Endothelial cell of umbilical vein (primary cell): ENCODE measurements around the gene PCDH15. TPM values are rescaled to one million over a fixed set of nuclear protein-coding genes. Genes with fewer than 3 reads are reported as not detected.

Experiments used
- BruUV-seq: library from RNA; stranded (reverse); fragments of 400-500 nt; replicated peaks from 2 replicates; lab custom pipeline; 2021; lab: Mats Ljungman, UMichigan
- CTCF ChIA-PET: fragments of 300-600, 350-600 bp; sonication (Branson Sonifier 250); formaldehyde crosslinking; loops from one replicate; lab custom pipeline; 2021; ENCODE audit warnings: antibody characterized with exemption, inconsistent platforms; lab: Charles Lee
- POLR2A ChIA-PET: fragments of 300-600, 350-600 bp; sonication (Branson Sonifier 250); formaldehyde crosslinking; loops from one replicate; lab custom pipeline; 2021; ENCODE audit warnings: antibody characterized with exemption, inconsistent platforms; lab: Charles Lee
- DNase-seq: peaks from one replicate; pipeline ENCODE4 v3.0.0-alpha.2; 2011; ENCODE audit warnings: low read depth, low spot score
- FAIRE-seq: peaks from 2 replicates; lab custom pipeline; 2011; peaks lifted over from hg19 to GRCh38; lab: Jason Lieb, UNC
- H2AFZ ChIP-seq: 2 replicates; pipeline ENCODE4 v1.6.0; 2012; ENCODE audit warnings: low read depth, low read length, control low read depth, inconsistent platforms
- H3K27ac ChIP-seq: 2 replicates; pipeline ENCODE4 v1.5.1; 2011; ENCODE audit warnings: low read depth, mild to moderate bottlenecking, control low read depth, low read length, moderate library complexity; ENCODE audit not compliant: insufficient read depth
- H3K27me3 ChIP-seq, 2 experiments: 2 replicates each; pipeline versions ENCODE4 v1.6.0 to v1.6.1; 2011; ENCODE audit warnings: low read length in 2 of 2, mixed read lengths in 1 of 2; ENCODE audit not compliant: control insufficient read depth in 2 of 2, insufficient read depth in 2 of 2
- H3K36me3 ChIP-seq, 2 experiments: 2 replicates in 1 of 2; 3 replicates in 1 of 2; pipeline ENCODE4 v1.5.1; 2011; ENCODE audit warnings: low read length in 2 of 2, mild to moderate bottlenecking in 1 of 2, moderate library complexity in 1 of 2; ENCODE audit not compliant: control insufficient read depth in 2 of 2, insufficient read depth in 2 of 2; ENCODE audit errors: extremely low read depth in 1 of 2
- H3K4me1 ChIP-seq: 3 replicates; pipeline ENCODE4 v1.5.1; 2011; ENCODE audit warnings: mild to moderate bottlenecking, low read length; ENCODE audit not compliant: control insufficient read depth, insufficient read depth; ENCODE audit errors: extremely low read depth
- H3K4me2 ChIP-seq: 2 replicates; pipeline ENCODE4 v1.6.1; 2011; ENCODE audit warnings: low read length, control low read depth, mixed read lengths; ENCODE audit not compliant: insufficient read depth
- H3K4me3 ChIP-seq, 3 experiments: fragments of 200-600 bp in 1 of 3; sonication (generic), shearing (Covaris generic) in 1 of 3; replicated peaks in 1 of 3; 2 replicates each; pipeline ENCODE4 v1.5.1; 2011 to 2016; ENCODE audit warnings: control low read depth in 3 of 3, low read length in 3 of 3, mild to moderate bottlenecking in 2 of 3, inconsistent platforms in 1 of 3, low read depth in 1 of 3, moderate library complexity in 1 of 3; ENCODE audit not compliant: insufficient read depth in 1 of 3
- H3K79me2 ChIP-seq: 2 replicates; pipeline ENCODE4 v1.6.0; 2012; ENCODE audit warnings: low read length, inconsistent platforms; ENCODE audit not compliant: control insufficient read depth, insufficient read depth
- H3K9ac ChIP-seq: replicated peaks from 2 replicates; pipeline ENCODE3; 2011; ENCODE audit warnings: low read length, control low read depth; ENCODE audit not compliant: insufficient read depth; ENCODE audit errors: extremely low read depth
- H3K9me1 ChIP-seq: replicated peaks from 3 replicates; pipeline ENCODE4 v1.6.0; 2011; ENCODE audit warnings: mild to moderate bottlenecking, low read length; ENCODE audit not compliant: control insufficient read depth, insufficient read depth; ENCODE audit errors: extremely low read depth
- H3K9me3 ChIP-seq: replicated peaks from 2 replicates; pipeline ENCODE4 v1.5.1; 2012; ENCODE audit warnings: low read length, inconsistent platforms; ENCODE audit not compliant: control insufficient read depth, insufficient read depth
- H4K20me1 ChIP-seq: replicated peaks from 2 replicates; pipeline ENCODE3; 2011; ENCODE audit warnings: mild to moderate bottlenecking, low read length; ENCODE audit not compliant: control insufficient read depth, insufficient read depth; ENCODE audit errors: extremely low read depth
- EZH2 ChIP-seq: IDR thresholded peaks from 2 replicates; pipeline ENCODE4 v1.6.1; 2012; ENCODE audit warnings: borderline replicate concordance, low read depth, mild to moderate bottlenecking, moderate library complexity, low read length, inconsistent platforms; ENCODE audit not compliant: severe bottlenecking
- FOS ChIP-seq: IDR thresholded peaks from 2 replicates; pipeline ENCODE4 v1.6.1; 2011; ENCODE audit warnings: mild to moderate bottlenecking, low read length, moderate library complexity, borderline replicate concordance; ENCODE audit not compliant: insufficient read depth
- GATA2 ChIP-seq: IDR thresholded peaks from 2 replicates; pipeline ENCODE4 v1.7.0; 2011; ENCODE audit warnings: low read depth, mild to moderate bottlenecking, moderate library complexity, mixed read lengths, low read length; ENCODE audit not compliant: insufficient read length, insufficient read depth
- JUN ChIP-seq: IDR thresholded peaks from 2 replicates; pipeline ENCODE4 v1.6.1; 2011; ENCODE audit warnings: borderline replicate concordance, low read depth; ENCODE audit not compliant: insufficient read length, insufficient read depth
- MAX ChIP-seq: IDR thresholded peaks from 2 replicates; pipeline ENCODE4 v1.6.1; 2011; ENCODE audit not compliant: insufficient read depth, insufficient read length
- MYC ChIP-seq: IDR thresholded peaks from one replicate; pipeline ENCODE4 v1.6.1; 2011; ENCODE audit warnings: mild to moderate bottlenecking, low read depth, low read length
- POLR2A ChIP-seq: IDR thresholded peaks from 2 replicates; pipeline ENCODE4 v1.6.1; 2012; ENCODE audit warnings: low read depth, mild to moderate bottlenecking, control low read depth, low read length
- POLR2AphosphoS5 ChIP-seq: IDR thresholded peaks from 2 replicates; pipeline ENCODE4 v1.6.1; 2012; ENCODE audit warnings: low read depth, mild to moderate bottlenecking, control low read depth, low read length, moderate library complexity; ENCODE audit not compliant: insufficient read depth
- dilution Hi-C: fragments of 300-500 bp; cut with MboI; formaldehyde crosslinking; loops from one replicate; pipeline ENCODE4 v1.15.0; 2019; ENCODE audit warnings: low sequenced_read_pairs; ENCODE audit not compliant: extremely low pct_ligation_motif_present
- intact Hi-C: fragments of 100-400 bp; cut with micrococcal nuclease; formaldehyde crosslinking; loops from one replicate; pipeline ENCODE4 v1.10.0; 2022
- polyA plus RNA-seq, 4 experiments: library from polyadenylated mRNA; depleted of rRNA in 3 of 4; stranded (reverse) in 3 of 4; unstranded in 1 of 4; fragments of >200 nt; gene quantifications; 2 replicates each; pipeline versions ENCODE4 v1.2.1 to v1.2.3, GENCODE V29; 2011 to 2012; ENCODE audit warnings: missing spikeins in 1 of 4
- total RNA-seq: library from RNA; stranded (reverse); gene quantifications from 2 replicates; pipeline ENCODE4 v1.2.3, GENCODE V29; 2021
- TF ChIP-seq, protein P1 (sequence below), 2 donors: IDR thresholded peaks; 1 replicate in 1 of 2; 2 replicates in 1 of 2; pipeline ENCODE4 v1.5.1; 2011; ENCODE audit warnings: low read length in 2 of 2, mild to moderate bottlenecking in 2 of 2, moderate library complexity in 2 of 2, control low read depth in 1 of 2, inconsistent platforms in 1 of 2, low read depth in 1 of 2; ENCODE audit not compliant: insufficient read depth in 1 of 2; ENCODE audit errors: extremely low read depth in 1 of 2

The PCDH15 gene
- total and polyA plus RNA-seq, 2 donors (not counting 3 experiments of a cell fraction or from before 2014, with no cell fraction given): 0.04 TPM; not detected in 1

DNA sequence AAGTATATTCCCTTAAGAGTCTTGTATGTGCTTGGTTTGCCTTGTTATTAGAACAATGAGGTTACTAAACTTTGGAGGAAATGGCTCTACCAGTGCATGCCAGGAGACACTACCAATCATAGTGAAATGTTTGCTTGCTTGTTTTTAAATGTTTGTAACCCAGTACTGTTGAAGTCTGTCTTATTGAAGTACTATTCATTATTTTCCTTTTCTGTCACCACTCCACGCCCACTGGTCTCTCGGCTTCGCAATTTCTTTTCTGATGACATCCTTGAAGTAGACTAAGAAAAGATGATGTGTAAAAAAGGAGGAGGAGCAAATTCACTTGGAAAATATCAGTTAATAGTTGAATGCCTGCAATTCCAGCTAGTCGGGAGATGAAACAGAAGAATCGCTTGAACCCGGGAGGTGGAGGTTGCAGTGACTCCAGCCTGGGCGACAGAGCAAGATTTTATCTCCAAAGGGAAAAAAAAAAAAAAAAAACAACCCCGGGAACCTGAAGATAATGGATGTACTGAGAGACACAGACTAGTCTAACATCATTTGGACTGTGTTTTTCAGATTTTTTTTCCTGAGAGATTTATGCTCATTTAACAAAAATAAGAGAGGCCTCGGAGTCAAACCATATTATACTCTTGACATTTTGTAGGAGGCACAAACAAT is 959.4 kb downstream of the PCDH15 start:
- ChIA-PET CTCF (no interaction called here), POLR2A (no interaction called here)
- intact Hi-C loops (loop anchor here (5.0 to 10.0 kb wide), 4 partner anchors 239 to 957 kb away; no protein-coding TSS in a partner anchor), dilution Hi-C loops (no loop called here)
- no peaks in the 10 kb centered on the region for H3K4me1 ChIP-seq
- no peaks in the 10 kb centered on the region for H3K79me2 ChIP-seq
- H3K4me2 ChIP-seq: no peak overlapping the region
- H3K36me3 ChIP-seq: no peaks in the 10 kb centered on the region
- TF ChIP-seq GATA2: no peak
- no peak for TF ChIP-seq JUN
- no peak for TF ChIP-seq POLR2AphosphoS5
- TF ChIP-seq POLR2A: no peak
- no peak for TF ChIP-seq MYC
- no peak for TF ChIP-seq EZH2
- TF ChIP-seq, protein P1, sequence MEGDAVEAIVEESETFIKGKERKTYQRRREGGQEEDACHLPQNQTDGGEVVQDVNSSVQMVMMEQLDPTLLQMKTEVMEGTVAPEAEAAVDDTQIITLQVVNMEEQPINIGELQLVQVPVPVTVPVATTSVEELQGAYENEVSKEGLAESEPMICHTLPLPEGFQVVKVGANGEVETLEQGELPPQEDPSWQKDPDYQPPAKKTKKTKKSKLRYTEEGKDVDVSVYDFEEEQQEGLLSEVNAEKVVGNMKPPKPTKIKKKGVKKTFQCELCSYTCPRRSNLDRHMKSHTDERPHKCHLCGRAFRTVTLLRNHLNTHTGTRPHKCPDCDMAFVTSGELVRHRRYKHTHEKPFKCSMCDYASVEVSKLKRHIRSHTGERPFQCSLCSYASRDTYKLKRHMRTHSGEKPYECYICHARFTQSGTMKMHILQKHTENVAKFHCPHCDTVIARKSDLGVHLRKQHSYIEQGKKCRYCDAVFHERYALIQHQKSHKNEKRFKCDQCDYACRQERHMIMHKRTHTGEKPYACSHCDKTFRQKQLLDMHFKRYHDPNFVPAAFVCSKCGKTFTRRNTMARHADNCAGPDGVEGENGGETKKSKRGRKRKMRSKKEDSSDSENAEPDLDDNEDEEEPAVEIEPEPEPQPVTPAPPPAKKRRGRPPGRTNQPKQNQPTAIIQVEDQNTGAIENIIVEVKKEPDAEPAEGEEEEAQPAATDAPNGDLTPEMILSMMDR (IDR thresholded peaks at IDR 0.05; ENCODE audit: extremely low read depth in 1 of 2, insufficient read depth in 1 of 2, low read depth in 1 of 2, low read length in 2 of 2): no peak
- TF ChIP-seq FOS: no peak
- no peak for TF ChIP-seq MAX
- H3K9me1 ChIP-seq: no peaks in the 10 kb centered on the region
- no peaks in the 10 kb centered on the region for H4K20me1 ChIP-seq
- no TSS peak for BruUV-seq
- no peak overlapping the region for H3K9ac ChIP-seq
- H3K4me3 ChIP-seq: no peak overlapping the region
- no peaks in the 10 kb centered on the region for H3K9me3 ChIP-seq
- H3K27ac ChIP-seq: no peak overlapping the region
- FAIRE-seq (no peak), DNase-seq (no peak)
- no peaks in the 10 kb centered on the region for H3K27me3 ChIP-seq
- no peak overlapping the region for H2AFZ ChIP-seq
